H9 (cell line): Measurements from ENCODE around the gene SLCO6A1. TPM values are rescaled to one million over a fixed set of nuclear protein-coding genes. Genes with fewer than 3 reads are reported as not detected.

Experiments used
- DNase-seq: peaks from one replicate; pipeline ENCODE4 v3.0.0-alpha.2; 2017
- H2AFZ ChIP-seq: one replicate; pipeline ENCODE4 v1.6.1; 2013; ENCODE audit warnings: mild to moderate bottlenecking, low read length, control low read depth, moderate library complexity
- H2AK5ac ChIP-seq: 2 replicates; pipeline ENCODE4 v1.6.1; 2013; ENCODE audit warnings: low read length, control low read depth, mixed read lengths; ENCODE audit not compliant: insufficient read length
- H2BK120ac ChIP-seq: one replicate; pipeline ENCODE4 v1.6.1; 2013; ENCODE audit warnings: low read depth, mild to moderate bottlenecking, low read length, control low read depth, inconsistent platforms; ENCODE audit not compliant: poor library complexity, severe bottlenecking
- H2BK12ac ChIP-seq: 2 replicates; pipeline ENCODE4 v1.6.1; 2013; ENCODE audit warnings: low read length, control low read depth, mixed read lengths, low read depth; ENCODE audit not compliant: insufficient read length
- H2BK15ac ChIP-seq: 2 replicates; pipeline ENCODE4 v1.6.1; 2013; ENCODE audit warnings: low read depth, low read length, control low read depth
- H2BK20ac ChIP-seq: one replicate; pipeline ENCODE4 v1.6.1; 2013; ENCODE audit warnings: low read depth, mild to moderate bottlenecking, low read length, control low read depth, inconsistent platforms; ENCODE audit not compliant: poor library complexity, severe bottlenecking
- H2BK5ac ChIP-seq: 2 replicates; pipeline ENCODE4 v1.6.1; 2013; ENCODE audit warnings: low read length, control low read depth, mixed read lengths; ENCODE audit not compliant: insufficient read length
- H3K14ac ChIP-seq: 2 replicates; pipeline ENCODE4 v1.6.1; 2013; ENCODE audit warnings: low read length, control low read depth; ENCODE audit not compliant: insufficient read depth
- H3K18ac ChIP-seq: 2 replicates; pipeline ENCODE4 v1.6.1; 2013; ENCODE audit warnings: low read depth, mild to moderate bottlenecking, mixed read lengths, low read length, control low read depth; ENCODE audit not compliant: insufficient read length
- H3K23ac ChIP-seq: 2 replicates; pipeline ENCODE4 v1.6.1; 2013; ENCODE audit warnings: low read length, control low read depth, mixed read lengths, low read depth; ENCODE audit not compliant: insufficient read length
- H3K23me2 ChIP-seq: 2 replicates; pipeline ENCODE4 v1.6.1; 2013; ENCODE audit warnings: low read depth, mild to moderate bottlenecking, mixed read lengths, low read length, control low read depth; ENCODE audit not compliant: insufficient read length, poor library complexity, severe bottlenecking
- H3K27ac ChIP-seq: 2 replicates; pipeline ENCODE4 v1.5.1; 2013; ENCODE audit warnings: low read length, control low read depth, mixed read lengths, low read depth; ENCODE audit not compliant: insufficient read length
- H3K27me3 ChIP-seq: 2 replicates; pipeline ENCODE4 v1.6.1; 2013; ENCODE audit warnings: low read length, control low read depth, inconsistent platforms; ENCODE audit not compliant: insufficient read depth
- H3K4ac ChIP-seq: 2 replicates; pipeline ENCODE4 v1.6.1; 2013; ENCODE audit warnings: low read depth, mild to moderate bottlenecking, control low read depth, inconsistent platforms, low read length, moderate library complexity
- H3K4me1 ChIP-seq: 2 replicates; pipeline ENCODE4 v1.6.1; 2013; ENCODE audit warnings: low read length, control low read depth, inconsistent platforms; ENCODE audit not compliant: insufficient read depth
- H3K4me2 ChIP-seq: 2 replicates; pipeline ENCODE4 v1.6.1; 2013; ENCODE audit warnings: low read length, control low read depth, mixed read lengths; ENCODE audit not compliant: insufficient read length, insufficient read depth
- H3K56ac ChIP-seq: 2 replicates; pipeline ENCODE4 v1.6.1; 2013; ENCODE audit warnings: low read depth, mild to moderate bottlenecking, mixed read lengths, low read length, control low read depth; ENCODE audit not compliant: insufficient read length
- H3K79me1 ChIP-seq: 2 replicates; pipeline ENCODE4 v1.6.1; 2013; ENCODE audit warnings: low read depth, mild to moderate bottlenecking, moderate library complexity, low read length, control low read depth, inconsistent platforms; ENCODE audit not compliant: insufficient read depth, poor library complexity, severe bottlenecking
- H3K79me2 ChIP-seq: 2 replicates; pipeline ENCODE4 v1.6.1; 2013; ENCODE audit warnings: low read length, control low read depth, inconsistent platforms; ENCODE audit not compliant: insufficient read depth
- H3K9ac ChIP-seq: 2 replicates; pipeline ENCODE4 v1.6.1; 2013; ENCODE audit warnings: low read length, control low read depth, mixed read lengths; ENCODE audit not compliant: insufficient read length; ENCODE audit errors: extremely low read depth
- H3K9me3 ChIP-seq: one replicate; pipeline ENCODE4 v1.6.1; 2013; ENCODE audit warnings: low read depth, low read length, inconsistent platforms; ENCODE audit not compliant: control insufficient read depth
- H3T11ph ChIP-seq: one replicate; pipeline ENCODE4 v1.6.1; 2013; ENCODE audit warnings: mild to moderate bottlenecking, low read length, control low read depth, inconsistent platforms
- H4K20me1 ChIP-seq: one replicate; pipeline ENCODE4 v1.6.1; 2013; ENCODE audit not compliant: control insufficient read depth, insufficient read length, insufficient read depth
- H4K5ac ChIP-seq: 2 replicates; pipeline ENCODE4 v1.6.1; 2013; ENCODE audit warnings: low read depth, mild to moderate bottlenecking, mixed read lengths, low read length, control low read depth; ENCODE audit not compliant: insufficient read length
- H4K8ac ChIP-seq: replicated peaks from 2 replicates; pipeline ENCODE4 v1.6.1; 2013; ENCODE audit warnings: low read length, control low read depth, mixed read lengths, low read depth; ENCODE audit not compliant: insufficient read length
- H4K91ac ChIP-seq: 2 replicates; pipeline ENCODE4 v1.6.1; 2013; ENCODE audit warnings: low read depth, mild to moderate bottlenecking, moderate library complexity, mixed read lengths, low read length, control low read depth; ENCODE audit not compliant: insufficient read length
- H3K27ac Mint-ChIP-seq, 3 experiments: 2 replicates in 2 of 3; 3 replicates in 1 of 3; pipeline ENCODE4 v1.8.0; 2020 to 2021; ENCODE audit warnings: mixed read lengths in 3 of 3, mild to moderate bottlenecking in 1 of 3, moderate library complexity in 1 of 3
- H3K27me3 Mint-ChIP-seq: 2 replicates; pipeline ENCODE4 v1.8.0; 2021; ENCODE audit warnings: low read depth, mild to moderate bottlenecking, moderate library complexity, mixed read lengths
- H3K36me3 Mint-ChIP-seq, 3 experiments: 2 replicates in 2 of 3; 3 replicates in 1 of 3; pipeline ENCODE4 v1.8.0; 2020 to 2021; ENCODE audit warnings: low read depth in 3 of 3, mixed read lengths in 3 of 3; ENCODE audit not compliant: insufficient read depth in 1 of 3
- H3K4me1 Mint-ChIP-seq, 2 experiments: 2 replicates each; pipeline ENCODE4 v1.8.0; 2020; ENCODE audit warnings: mixed read lengths in 2 of 2
- H3K4me3 Mint-ChIP-seq, 2 experiments: 2 replicates in 1 of 2; 3 replicates in 1 of 2; pipeline ENCODE4 v1.8.0; 2020 to 2021; ENCODE audit warnings: mild to moderate bottlenecking in 2 of 2, mixed read lengths in 2 of 2, moderate library complexity in 1 of 2
- H3K9me3 Mint-ChIP-seq, 2 experiments: 2 replicates in 1 of 2; 3 replicates in 1 of 2; pipeline ENCODE4 v1.8.0; 2020; ENCODE audit warnings: mild to moderate bottlenecking in 2 of 2, mixed read lengths in 2 of 2, moderate library complexity in 1 of 2
- CTCF ChIP-seq: fragments of 200-600 bp; sonication (generic); conservative IDR thresholded peaks from 3 replicates; pipeline ENCODE4 v1.8.0; 2021; ENCODE audit warnings: antibody characterized with exemption, mild to moderate bottlenecking
- WGBS: extraction: QIAGEN DNeasy Blood & Tissue Kit; methylation state at CpG from one replicate; pipeline ENCODE4 v1.1.7; 2013; ENCODE audit warnings: missing lambda C conversion rate, low lambda C conversion rate, mixed read lengths; ENCODE audit not compliant: insufficient read length; ENCODE audit errors: extremely low coverage; 5-methylcytosine and 5-hydroxymethylcytosine counted together
- total RNA-seq: library from RNA; stranded (reverse); gene quantifications from 2 replicates; pipeline ENCODE4 v1.2.1, GENCODE V29; 2021

The SLCO6A1 gene
- total RNA-seq, 1 experiment from 2014 or later, result 0.46 TPM

GRCh38 chr5:102531506-102531905 lies 32.7 kb upstream of the SLCO6A1 start:
- H3K23me2 ChIP-seq, result no peaks in the 10 kb centered on the region
- H3K4me3 Mint-ChIP-seq, result no peak overlapping the region
- H3K18ac ChIP-seq, result no peak overlapping the region
- H3K27me3 ChIP-seq, result no peaks in the 10 kb centered on the region
- H3K14ac ChIP-seq, result no peak overlapping the region
- no peak overlapping the region for H4K91ac ChIP-seq
- H3K79me2 ChIP-seq, result no peaks in the 10 kb centered on the region
- no peak overlapping the region for H3T11ph ChIP-seq
- H3K56ac ChIP-seq, result no peak overlapping the region
- H3K4me1 Mint-ChIP-seq, result no peaks in the 10 kb centered on the region
- H3K27ac ChIP-seq, result no peak overlapping the region
- H2BK15ac ChIP-seq, result no peak overlapping the region
- H3K9me3 Mint-ChIP-seq, result no peaks in the 10 kb centered on the region
- no peak overlapping the region for H3K23ac ChIP-seq
- no peak overlapping the region for H2AFZ ChIP-seq
- H2AK5ac ChIP-seq, result no peak overlapping the region
- no peak overlapping the region for H2BK20ac ChIP-seq
- H3K27ac Mint-ChIP-seq, result no peak overlapping the region
- H4K20me1 ChIP-seq, result no peaks in the 10 kb centered on the region
- no peaks in the 10 kb centered on the region for H3K4me1 ChIP-seq
- H3K9me3 ChIP-seq, result no peaks in the 10 kb centered on the region
- no peak overlapping the region for H4K8ac ChIP-seq
- no peak for DNase-seq
- no peak overlapping the region for H2BK12ac ChIP-seq
- no peak overlapping the region for H3K4me2 ChIP-seq
- no peaks in the 10 kb centered on the region; a peak in 1 of 7 replicates for H3K36me3 Mint-ChIP-seq
- no peak for TF ChIP-seq CTCF
- no peak overlapping the region for H3K4ac ChIP-seq
- no peaks in the 10 kb centered on the region for H3K79me1 ChIP-seq
- H3K9ac ChIP-seq, result no peak overlapping the region
- WGBS, result no CpG with 5 or more reads among the region's 1 CpG
- H4K5ac ChIP-seq, result no peak overlapping the region
- no peak overlapping the region for H2BK5ac ChIP-seq
- no peak overlapping the region for H2BK120ac ChIP-seq
- no peaks in the 10 kb centered on the region for H3K27me3 Mint-ChIP-seq
